Measurements from ENCODE around the gene AP5M1.

- TF ChIP-seq CTCF (IDR thresholded peaks at IDR 0.05; ENCODE audit: low read depth, low read length, poor library complexity, severe bottlenecking): no peak
- TF ChIP-seq EZH2phosphoT487 (IDR thresholded peaks at IDR 0.05; ENCODE audit: borderline replicate concordance, low read length): no peak
These were observed 26.5 kb downstream of the AP5M1 start for GRCh38 chr14:57295239-57295638.

Measured in DOHH2 (cell line).